HG03571 (cell line): ENCODE data around the gene OR52I2.
A peak's percentile ranks its signal among the peaks of the same experiment; 100 is the strongest.

ENCODE experiments used
- ATAC-seq: cut with Tn5 transposase; IDR thresholded peaks from one replicate; pipeline ENCODE4 v1.9.1; 2021; ENCODE audit not compliant: unreplicated experiment

The OR52I2 gene

GRCh38 chr11:4607781-4608666, 26.5 kb downstream of the OR52I2 start, which contains the start of gene TRIM68:
Gene TRIM68 (minus strand): TSS chr11:4608231. CDS start chr11:4605504, 2,727 bp downstream.
- peak; percentile 100 for ATAC-seq

GRCh38 chr11:4610258-4610935, 28.9 kb downstream of the OR52I2 start:
- no peak for ATAC-seq

- ATAC-seq, result no peak
Observed at GRCh38 chr11:4611986-4612385, 30.4 kb downstream of the OR52I2 start.

GRCh38 chr11:4615856-4616444, 34.4 kb downstream of the OR52I2 start:
- no peak for ATAC-seq

- ATAC-seq, result no peak
Observed at GRCh38 chr11:4619514-4619913, 38.0 kb downstream of the OR52I2 start.

GRCh38 chr11:4626207-4627099, 44.9 kb downstream of the OR52I2 start:
- no peak for ATAC-seq

- no peak for ATAC-seq
Observed at GRCh38 chr11:4636136-4636535, 54.6 kb downstream of the OR52I2 start.

GRCh38 chr11:4636962-4637661, 55.6 kb downstream of the OR52I2 start, which contains the start of gene OR51D1:
Gene OR51D1 (plus strand): TSS chr11:4637477. CDS start chr11:4639791, 2,314 bp downstream.
- peak; percentile 80 for ATAC-seq

GRCh38 chr11:4637662-4638047, 56.1 kb downstream of the OR52I2 start:
- ATAC-seq, result no peak

- no peak for ATAC-seq
Observed at GRCh38 chr11:4639931-4640330, 58.4 kb downstream of the OR52I2 start.

GRCh38 chr11:4641501-4641900, 60.0 kb downstream of the OR52I2 start:
- ATAC-seq, result no peak

GRCh38 chr11:4642043-4642442, 60.5 kb downstream of the OR52I2 start:
- no peak for ATAC-seq
